EL (cell line): Measurements from ENCODE around the gene LKAAEAR1.
A peak's percentile ranks its signal among the peaks of the same experiment; 100 is the strongest.

Experiments
- DNase-seq: peaks from one replicate; pipeline ENCODE4 v3.0.0-alpha.2; 2016

The LKAAEAR1 gene

GRCh38 chr20:64064145-64064698, 20.0 kb downstream of the LKAAEAR1 start:
- DNase-seq, result peak; percentile 82

- peak; percentile 37 for DNase-seq
Measured at GRCh38 chr20:64063389-64064144, 20.6 kb downstream of the LKAAEAR1 start.

- DNase-seq, result peak; percentile 96
Measured at GRCh38 chr20:64062596-64063388, 21.4 kb downstream of the LKAAEAR1 start, which contains the start of gene TCEA2. Gene TCEA2, plus strand, starts transcription at chr20:64063198. Its CDS starts 115 bp downstream, at chr20:64063313.

- DNase-seq, result no peak
Measured at GRCh38 chr20:64062276-64062595, 22.0 kb downstream of the LKAAEAR1 start.

- DNase-seq, result no peak
Measured at GRCh38 chr20:64058536-64058935, 25.7 kb downstream of the LKAAEAR1 start.

GRCh38 chr20:64057628-64058498, 26.3 kb downstream of the LKAAEAR1 start:
- DNase-seq, result peak; percentile 60

GRCh38 chr20:64056889-64057627, 27.1 kb downstream of the LKAAEAR1 start:
- no peak for DNase-seq

GRCh38 chr20:64056639-64056888, 27.6 kb downstream of the LKAAEAR1 start:
- DNase-seq, result no peak

GRCh38 chr20:64055893-64056638, 28.1 kb downstream of the LKAAEAR1 start:
- no peak for DNase-seq

GRCh38 chr20:64055396-64055892, 28.8 kb downstream of the LKAAEAR1 start:
- no peak for DNase-seq

GRCh38 chr20:64053841-64054661, 30.1 kb downstream of the LKAAEAR1 start:
- DNase-seq, result no peak

- DNase-seq, result no peak
Measured at GRCh38 chr20:64052987-64053840, 31.0 kb downstream of the LKAAEAR1 start.

GRCh38 chr20:64052326-64052722, 31.9 kb downstream of the LKAAEAR1 start:
- no peak for DNase-seq

- no peak for DNase-seq
Measured at GRCh38 chr20:64051561-64052325, 32.5 kb downstream of the LKAAEAR1 start.

- no peak for DNase-seq
Measured at GRCh38 chr20:64051033-64051452, 33.2 kb downstream of the LKAAEAR1 start.

- DNase-seq, result no peak
Measured at GRCh38 chr20:64050261-64051032, 33.8 kb downstream of the LKAAEAR1 start.

GRCh38 chr20:64049878-64050260, 34.3 kb downstream of the LKAAEAR1 start:
- no peak for DNase-seq
